T-helper 2 cell (primary cell): ENCODE measurements around the gene TCF12.
"Not testable (repeated sequence)": the region's sequence is repeated elsewhere in the genome, so short reads cannot be mapped to it uniquely, and the experiment has no call there.

Experiments used
- DNase-seq, 5 experiments: peaks; one replicate each; pipeline versions ENCODE4 v3.0.0 to v3.0.0-alpha.2; 2012 to 2022

The TCF12 gene

DNA sequence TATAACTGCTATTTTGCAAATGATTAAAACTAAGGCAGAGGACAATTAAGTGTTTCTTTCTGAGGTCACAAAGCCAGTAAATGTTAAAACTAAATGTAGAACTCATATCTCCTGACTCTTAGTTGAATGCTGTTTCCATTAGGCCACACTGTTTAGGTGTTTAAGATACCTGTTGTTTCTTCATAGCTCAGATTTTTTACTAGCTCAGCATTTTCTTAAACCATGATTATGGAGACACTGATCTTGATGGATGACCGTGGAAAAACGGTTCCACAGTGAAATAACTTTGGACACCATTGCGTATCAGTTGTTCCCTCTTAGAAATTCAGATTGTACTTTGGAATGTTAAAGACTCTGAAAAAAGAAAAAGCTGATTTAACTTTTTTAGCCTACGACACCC, 177.5 kb downstream of the TCF12 start:
- DNase-seq = no peak

DNA sequence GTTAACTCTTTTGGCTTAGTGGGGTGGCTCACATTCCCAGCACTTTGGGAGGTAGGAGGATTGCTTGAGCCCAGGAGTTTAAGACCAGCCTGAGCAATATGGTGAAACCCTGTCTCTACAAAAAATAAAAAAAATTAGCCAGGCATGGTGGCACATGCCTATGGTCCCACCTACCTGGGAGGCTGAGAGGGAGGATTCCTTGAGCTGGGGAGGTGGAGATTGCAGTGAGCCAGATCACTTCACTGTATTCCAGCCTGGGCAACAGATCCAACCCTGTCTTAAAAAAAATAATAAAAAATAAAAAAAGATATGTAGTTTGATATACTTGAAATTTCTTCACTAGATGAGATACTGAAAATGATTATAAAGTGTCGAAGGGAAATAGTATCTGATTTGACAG, 178.8 kb downstream of the TCF12 start:
- DNase-seq = no peak

DNA sequence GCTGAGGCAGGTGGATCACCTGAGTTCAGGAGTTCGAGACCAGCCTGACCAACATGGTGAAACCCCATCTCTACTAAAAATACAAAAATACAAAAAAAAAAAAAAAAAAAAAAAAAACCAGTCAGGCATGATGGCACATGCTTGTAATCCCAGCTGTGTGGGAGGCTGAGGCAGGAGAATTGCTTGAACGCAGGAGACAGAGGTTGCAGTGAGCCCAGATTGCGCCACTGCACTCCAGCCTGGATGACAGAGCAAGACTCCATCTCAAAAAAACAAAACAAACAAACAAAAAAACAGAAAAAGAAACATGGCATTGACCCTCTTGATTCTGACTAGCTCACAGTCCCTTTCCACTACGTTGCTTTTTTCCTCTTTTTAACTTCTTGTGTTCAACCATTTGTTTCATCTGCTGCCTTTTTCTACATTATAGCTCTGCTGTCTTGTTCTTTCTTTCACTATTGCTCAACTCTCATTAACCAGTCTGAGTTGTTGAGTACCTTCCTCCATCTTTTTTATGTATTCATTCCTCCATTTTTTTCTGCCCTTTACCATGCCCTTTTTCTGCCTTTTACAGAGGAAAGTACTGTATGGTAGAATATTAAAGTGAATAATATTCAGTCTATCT, 179.6 kb downstream of the TCF12 start:
- DNase-seq = not testable (repeated sequence)

DNA sequence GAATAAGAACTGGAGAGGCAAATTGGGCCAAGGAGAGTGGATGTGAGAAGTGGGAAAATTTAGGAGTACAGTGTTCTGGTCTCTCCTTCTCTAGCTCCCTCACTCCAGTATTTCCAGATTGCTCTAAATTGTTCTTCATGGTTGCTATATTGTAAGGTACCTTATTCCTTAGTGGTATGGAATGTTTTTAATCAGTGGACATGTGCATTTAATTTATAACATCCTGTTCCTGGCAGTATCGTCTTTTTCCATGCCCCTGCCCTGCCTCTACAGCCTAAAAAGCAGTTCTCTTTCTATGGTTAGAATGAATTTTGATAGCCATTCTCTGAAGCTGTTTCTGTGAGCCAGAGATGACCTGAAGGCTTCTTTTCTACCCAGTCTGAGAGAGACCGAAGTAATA, 180.5 kb downstream of the TCF12 start:
- no peak for DNase-seq

- no peak for DNase-seq
These were observed 181.7 kb downstream of the TCF12 start for GRCh38 chr15:57100136-57100539.

GRCh38 chr15:57102858-57103257, 184.4 kb downstream of the TCF12 start:
- no peak for DNase-seq

DNA sequence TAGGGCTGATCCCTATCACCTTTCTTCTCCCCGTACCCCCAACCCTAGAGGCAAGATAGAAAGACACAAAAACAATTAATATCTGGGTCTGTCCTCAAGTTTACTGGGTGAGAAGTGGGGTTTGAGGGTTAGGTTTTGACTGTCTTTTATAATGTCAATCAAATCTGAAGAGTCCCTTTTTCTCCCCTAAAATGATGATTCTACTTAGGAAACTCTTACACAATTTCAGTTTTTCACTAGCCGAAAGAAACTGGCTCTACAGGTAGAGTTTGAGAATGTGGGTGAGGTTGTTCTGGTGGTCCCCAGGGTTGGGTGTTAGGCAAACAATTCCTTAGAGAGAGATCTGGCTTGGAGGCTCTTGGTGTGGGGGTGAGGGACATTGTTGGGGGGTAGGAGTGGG, 189.9 kb downstream of the TCF12 start:
- no peak for DNase-seq

GRCh38 chr15:57109005-57109404, 190.6 kb downstream of the TCF12 start:
- no peak for DNase-seq

DNA sequence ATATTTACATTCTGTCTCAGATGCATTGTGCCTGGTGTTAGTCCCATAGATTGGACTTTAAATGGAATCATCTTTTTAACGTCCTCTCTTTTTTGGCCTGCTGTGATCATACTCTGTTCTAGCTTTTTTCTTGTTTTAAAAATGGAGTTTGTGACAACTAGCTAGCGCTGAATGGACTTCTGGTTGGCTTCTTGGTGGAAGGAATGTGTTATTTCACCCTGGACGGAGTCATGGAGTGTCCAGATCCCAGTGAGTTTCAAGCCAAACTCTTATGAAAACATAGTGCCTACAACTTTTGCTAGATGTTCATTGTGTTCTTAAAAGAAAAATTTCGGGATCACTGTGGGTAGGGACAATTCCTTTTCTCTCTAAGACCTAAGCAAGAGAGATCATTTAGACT, 192.6 kb downstream of the TCF12 start:
- no peak for DNase-seq

DNA sequence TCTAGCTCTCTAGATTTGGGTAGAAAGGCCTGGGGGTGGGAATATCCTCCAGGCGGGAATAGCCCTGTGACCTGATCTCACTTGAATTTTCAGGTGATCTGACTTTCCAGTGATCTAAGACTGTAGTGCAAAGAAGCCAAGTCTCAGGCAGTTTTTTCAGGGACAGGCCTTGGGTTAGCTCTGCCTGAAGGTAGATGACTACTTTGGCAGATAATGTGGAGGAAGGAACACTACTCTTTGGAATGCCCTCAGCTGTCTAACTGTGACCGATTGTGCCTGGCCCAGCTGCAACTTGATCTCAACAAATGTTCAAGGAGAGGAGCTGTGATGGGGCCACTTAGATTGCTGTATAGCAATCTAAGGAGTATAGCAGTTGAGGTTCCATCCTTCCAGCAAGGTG, 193.7 kb downstream of the TCF12 start:
- no peak for DNase-seq

- no peak for DNase-seq
These were observed 195.6 kb downstream of the TCF12 start for GRCh38 chr15:57114070-57114469.

- DNase-seq = peak in 1 of 5 experiments; percentile 56
These were observed 199.8 kb downstream of the TCF12 start for GRCh38 chr15:57118013-57118799.

- DNase-seq = no peak
These were observed 203.8 kb downstream of the TCF12 start for GRCh38 chr15:57122080-57122840.

- DNase-seq = no peak
These were observed 205.6 kb downstream of the TCF12 start for GRCh38 chr15:57124036-57124435.

DNA sequence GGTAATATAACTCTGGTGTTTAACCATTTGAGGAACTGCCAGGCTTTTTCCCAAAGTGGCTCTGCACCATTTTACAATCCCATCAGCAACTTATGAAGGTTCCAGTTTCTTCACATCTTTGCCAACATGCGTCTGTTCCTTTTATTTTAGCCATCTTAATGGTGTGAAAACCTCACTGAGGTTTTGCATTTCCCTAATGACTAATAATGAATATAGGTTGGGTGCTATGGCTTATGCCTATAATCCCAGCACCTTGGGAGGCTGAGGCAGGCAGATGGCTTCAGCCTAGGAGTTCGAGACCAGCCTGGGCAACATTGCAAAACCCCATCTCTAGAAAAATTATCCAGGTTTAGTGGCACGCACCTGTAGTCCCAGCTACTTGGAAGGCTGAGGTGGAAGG, 210.6 kb downstream of the TCF12 start:
- no peak for DNase-seq

DNA sequence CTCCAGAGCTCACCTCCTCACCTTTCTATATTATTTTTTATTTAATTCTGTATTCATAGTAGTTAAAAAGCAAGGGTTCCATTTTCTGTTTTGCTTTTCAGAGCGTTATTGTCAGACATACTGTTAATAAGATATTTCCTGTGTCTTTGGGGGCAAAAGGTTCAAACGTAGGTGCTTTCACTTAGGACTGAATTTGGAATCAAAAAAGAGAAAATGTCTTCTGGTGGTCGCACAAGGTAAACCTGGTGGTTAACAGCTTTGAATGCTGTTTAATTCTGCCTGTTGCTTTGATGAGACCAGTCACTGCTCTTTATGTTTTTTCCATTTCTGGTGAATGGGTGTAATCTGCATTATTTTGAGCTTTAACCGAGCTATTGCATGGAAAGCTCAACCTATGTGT, 212.5 kb downstream of the TCF12 start:
- no peak for DNase-seq

- DNase-seq = no peak
These were observed 214.9 kb downstream of the TCF12 start for GRCh38 chr15:57133127-57133968.

DNA sequence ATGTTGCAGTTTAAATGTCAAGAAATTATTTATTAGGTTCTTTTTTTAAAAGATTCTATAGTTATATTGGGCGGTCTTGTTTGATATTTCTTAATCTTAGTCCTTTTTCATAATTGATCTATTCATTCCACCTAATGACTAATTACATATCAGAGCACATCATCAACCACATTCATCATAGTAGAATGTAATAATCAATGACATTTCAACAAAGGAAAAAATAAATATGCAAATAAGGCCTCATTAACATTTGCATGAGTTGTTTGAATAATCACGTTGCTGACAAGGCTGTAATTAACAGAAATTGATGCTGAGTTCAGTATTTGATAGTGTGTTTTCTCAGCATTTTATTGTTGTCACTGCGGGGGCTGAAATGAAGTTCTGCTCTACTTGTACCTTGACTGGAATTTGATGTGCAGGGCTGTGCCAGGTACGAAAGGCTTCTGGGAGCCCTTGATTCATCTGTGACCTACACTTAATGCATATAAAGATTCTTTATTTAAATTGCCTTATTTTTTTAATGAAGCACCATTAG, 215.7 kb downstream of the TCF12 start:
- DNase-seq = no peak

DNA sequence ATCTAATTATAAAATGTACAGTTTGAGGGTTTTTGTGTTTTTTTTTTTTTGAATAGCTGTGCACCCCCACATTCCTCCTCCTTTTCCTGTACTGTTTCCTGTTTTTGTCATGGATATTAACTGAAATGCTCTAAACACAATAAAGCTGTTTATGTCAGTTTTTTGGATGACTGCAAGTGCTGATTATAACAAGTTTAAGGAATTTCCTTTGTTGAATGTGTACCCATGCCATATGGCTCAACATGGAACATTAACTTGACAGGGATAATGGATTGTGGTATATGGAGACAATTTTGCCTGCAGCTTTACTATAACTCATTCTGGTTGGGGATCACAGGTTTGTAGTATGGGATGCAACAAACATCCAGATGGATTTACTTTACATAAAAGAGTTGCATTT, 216.4 kb downstream of the TCF12 start:
- DNase-seq = no peak

DNA sequence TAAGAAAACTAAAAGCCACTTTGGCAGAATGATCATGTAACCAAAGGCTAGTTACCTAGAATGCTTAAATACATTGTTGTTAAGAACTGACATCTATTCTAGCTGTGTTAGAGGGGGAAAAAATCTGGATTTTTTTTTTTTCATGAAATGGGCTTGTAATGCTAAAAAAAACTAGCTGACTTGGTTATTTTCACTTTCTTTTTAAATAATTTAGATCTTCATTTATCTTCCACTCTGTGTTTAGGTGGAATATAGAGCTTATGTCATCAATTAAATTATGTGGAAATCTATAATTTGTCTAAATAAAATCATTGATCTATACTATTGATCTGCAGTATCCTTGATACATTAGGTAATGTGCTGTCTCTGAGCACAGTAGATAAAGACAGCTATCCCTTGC, 217.4 kb downstream of the TCF12 start:
- no peak for DNase-seq

DNA sequence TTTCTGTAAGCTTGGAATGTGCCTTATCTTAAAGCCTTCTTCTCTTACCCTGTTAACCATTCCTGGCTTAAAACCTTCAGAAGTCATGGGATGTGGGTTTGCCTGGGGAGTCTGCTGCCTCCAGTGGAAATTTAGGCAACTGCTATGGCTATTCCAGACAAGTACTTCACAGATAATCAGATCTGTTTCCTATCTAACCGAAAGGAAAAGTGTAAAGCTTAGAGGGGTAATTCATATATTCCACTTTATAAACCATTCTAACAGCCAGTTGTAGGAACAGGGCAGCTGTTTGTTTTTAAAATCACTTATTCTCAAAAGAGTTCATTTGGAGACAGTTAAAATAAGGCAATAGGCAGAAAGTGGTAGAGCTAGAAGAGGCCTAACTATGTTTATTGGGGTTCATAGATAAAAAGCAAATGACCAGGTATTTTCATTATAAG, 219.9 kb downstream of the TCF12 start:
- no peak for DNase-seq

- no peak for DNase-seq
These were observed 225.2 kb downstream of the TCF12 start for GRCh38 chr15:57143511-57144078.
